ENCODE data around the gene KBTBD7.

The KBTBD7 gene, protein sequence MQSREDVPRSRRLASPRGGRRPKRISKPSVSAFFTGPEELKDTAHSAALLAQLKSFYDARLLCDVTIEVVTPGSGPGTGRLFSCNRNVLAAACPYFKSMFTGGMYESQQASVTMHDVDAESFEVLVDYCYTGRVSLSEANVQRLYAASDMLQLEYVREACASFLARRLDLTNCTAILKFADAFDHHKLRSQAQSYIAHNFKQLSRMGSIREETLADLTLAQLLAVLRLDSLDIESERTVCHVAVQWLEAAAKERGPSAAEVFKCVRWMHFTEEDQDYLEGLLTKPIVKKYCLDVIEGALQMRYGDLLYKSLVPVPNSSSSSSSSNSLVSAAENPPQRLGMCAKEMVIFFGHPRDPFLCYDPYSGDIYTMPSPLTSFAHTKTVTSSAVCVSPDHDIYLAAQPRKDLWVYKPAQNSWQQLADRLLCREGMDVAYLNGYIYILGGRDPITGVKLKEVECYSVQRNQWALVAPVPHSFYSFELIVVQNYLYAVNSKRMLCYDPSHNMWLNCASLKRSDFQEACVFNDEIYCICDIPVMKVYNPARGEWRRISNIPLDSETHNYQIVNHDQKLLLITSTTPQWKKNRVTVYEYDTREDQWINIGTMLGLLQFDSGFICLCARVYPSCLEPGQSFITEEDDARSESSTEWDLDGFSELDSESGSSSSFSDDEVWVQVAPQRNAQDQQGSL

DNA sequence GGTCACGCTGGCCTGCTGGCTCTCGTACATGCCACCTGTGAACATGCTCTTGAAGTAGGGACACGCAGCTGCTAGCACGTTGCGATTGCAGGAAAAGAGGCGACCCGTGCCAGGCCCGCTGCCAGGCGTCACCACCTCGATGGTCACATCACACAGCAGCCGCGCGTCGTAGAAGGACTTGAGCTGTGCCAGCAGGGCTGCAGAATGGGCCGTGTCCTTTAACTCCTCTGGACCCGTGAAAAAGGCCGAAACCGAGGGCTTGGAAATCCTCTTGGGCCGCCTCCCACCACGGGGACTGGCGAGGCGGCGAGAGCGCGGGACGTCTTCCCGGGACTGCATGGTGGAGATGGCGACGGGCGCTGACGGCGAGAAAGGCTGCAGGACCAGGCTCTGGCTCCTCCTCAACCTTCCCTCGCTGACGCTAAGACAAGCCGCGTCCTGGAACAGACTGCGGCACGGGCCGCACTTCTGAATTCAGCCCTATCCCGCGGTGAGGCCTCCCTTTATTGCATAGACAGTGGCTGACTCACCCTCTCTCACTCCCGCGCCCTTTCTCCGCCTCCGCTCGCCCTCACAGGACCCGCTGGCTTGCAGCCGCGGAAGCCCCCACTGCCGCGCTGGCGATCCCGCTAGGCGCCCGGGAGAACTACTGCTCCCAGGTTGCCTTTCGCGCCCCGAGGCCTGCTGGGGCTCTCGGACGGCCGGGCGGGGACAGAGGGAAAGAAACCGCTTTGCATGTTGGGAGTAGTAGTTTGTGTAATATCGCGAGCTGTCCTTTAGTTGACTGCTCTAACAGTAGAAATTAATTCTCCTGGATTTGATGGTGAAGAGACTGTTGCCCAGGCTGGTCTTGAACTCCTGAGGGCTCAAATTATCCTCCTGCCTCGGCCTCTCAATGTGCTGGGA lies at the start of gene KBTBD7:
Gene KBTBD7 (minus strand): TSS at position 651 of the 906 bp plus-strand sequence. CDS start 312 bp downstream, at position 339.
- ATAC-seq: peak; percentile 97

DNA sequence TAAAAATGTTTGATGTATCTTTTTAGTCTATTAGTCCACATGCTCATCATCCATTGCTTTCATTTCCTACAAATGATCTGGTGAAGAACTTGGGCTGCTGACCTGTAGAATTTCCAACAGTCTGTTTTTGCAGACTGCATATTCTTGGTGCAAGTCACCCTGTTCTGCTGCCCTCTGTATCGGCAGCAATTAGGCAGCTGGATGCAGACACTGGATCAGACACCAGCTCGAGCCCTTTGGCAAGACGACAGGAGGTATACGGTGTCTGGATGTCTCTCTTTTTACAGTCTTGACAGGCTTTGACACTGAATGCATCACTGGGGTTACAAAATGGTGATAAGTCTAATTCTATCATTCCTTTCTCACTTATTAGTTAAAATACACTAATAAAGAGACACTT lies 47.3 kb upstream of the KBTBD7 start:
- no peak for ATAC-seq

DNA sequence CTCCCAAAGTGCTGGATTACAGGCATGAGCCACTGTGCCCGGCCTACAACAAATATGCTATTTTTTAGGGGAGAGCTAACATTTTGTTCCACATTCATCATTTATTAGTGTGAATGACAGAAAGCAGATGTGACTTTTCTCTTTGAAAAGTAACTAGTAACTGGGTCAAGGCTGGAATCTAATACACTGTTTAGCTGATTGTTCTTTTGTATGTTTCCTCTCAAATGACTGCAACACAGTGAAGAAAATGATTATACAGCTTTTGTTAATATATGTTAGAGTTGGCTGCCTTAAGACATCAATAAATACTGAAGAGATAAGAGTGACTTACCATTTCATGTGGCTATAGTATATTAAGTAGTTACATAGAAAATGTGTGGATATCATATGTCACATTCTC lies 42.0 kb upstream of the KBTBD7 start:
- no peak for ATAC-seq

DNA sequence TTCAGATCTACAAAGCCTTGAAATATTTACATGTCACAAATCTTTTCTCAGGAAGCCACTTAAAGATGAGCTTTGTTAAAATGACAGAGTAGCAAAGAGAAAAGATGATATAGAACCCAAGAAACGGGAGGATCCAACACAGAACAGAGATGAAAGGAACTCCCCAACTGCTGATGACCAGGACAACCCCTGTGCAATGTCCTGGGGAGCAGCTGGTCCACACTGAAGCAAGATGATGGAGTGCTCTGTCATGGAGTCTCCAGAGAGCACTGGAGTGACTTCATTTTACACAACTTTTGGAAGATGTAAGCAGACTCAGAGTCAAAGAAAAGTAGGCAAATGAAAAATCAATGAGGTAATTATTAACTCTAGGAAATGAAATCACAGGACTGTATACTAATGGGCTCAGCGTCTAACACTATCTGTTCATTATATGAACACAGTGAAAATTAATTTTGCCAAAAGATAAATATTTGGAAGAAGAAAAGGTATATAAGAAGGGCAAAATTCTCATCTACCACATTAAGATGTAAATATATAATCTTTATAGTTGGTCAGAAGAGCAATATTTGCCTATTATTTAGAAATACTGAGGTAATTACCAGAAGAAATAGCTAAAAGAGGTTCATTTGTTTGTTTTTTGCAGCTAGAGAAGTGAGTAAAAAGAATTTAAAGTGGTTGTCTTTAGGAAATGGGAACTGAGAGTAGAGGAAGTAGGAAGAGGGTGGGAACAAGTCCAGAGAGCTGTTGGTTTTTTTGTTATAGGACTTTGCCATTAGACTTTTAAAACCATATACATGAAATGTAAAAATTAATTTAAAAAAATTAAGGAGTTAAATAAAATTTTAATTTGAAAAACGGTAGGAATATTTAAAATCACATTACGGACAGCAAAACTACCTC lies 38.5 kb upstream of the KBTBD7 start:
- no peak for ATAC-seq

DNA sequence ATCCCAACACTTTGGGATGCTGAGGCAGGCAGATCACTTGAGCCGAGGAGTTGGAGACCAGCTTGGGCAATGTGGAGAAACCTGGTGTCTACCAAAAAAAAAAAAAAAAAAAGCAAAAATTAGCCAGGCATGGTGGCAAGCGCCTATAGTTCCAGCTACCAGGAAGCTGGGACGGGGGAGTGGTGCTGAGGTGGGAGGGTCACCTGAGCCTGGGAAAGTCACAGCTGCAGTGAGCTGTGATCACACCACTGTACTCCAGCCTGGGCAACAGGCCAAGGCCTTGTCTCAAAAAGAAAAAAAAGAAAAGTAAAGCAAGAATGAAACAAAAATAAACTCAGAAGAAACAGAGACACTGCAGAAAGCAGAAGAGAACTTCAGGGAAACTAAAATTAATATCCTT lies 37.4 kb upstream of the KBTBD7 start:
- ATAC-seq: no peak

DNA sequence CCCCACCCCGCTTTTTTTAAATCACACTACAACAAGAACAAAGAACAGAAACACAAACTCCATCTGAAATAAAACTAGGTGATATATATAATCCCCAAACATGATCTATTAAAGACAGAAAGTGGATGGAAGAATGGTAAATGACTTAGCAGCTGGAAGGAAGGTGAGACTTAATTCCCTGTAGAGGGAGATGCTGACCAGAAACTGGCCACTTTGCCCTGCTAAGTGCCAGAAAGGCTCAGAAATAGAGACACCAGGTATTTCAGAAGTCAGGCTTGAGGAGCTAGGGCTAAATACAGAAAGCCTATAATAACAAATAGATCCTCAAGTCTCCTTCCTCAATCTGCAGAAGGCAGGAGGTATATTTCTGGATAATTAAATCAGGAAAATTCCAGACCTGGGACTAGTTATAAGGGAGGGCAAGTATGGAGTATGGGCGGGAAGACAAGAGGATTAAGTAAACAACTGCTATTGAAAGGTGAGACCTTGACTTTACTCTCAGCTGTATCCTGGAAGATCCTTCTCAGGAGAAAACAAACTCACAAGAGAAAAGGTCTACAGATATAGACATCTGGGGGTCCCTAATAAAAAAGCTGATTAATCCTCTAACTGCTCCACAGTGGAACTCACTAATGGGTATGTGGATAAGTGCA lies 36.8 kb upstream of the KBTBD7 start:
- ATAC-seq: no peak

DNA sequence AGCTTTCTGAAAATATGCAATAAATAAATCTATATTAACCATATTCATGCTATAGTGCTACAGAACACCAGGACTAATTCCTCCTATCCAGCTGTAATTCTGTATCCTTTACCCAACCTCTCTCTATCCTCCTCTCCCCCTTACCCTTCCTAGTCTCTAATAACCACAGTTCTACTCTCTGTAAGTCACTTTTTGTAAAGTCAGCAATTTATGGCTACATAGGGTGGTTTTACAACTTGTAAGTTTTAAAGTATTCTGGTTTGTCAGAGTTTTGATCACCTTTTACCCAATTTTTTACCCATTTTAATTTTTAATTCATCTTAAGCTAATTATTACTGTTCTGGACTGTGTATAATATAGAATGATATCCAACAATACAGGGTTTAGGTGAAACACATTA lies 35.0 kb upstream of the KBTBD7 start:
- ATAC-seq: no peak

DNA sequence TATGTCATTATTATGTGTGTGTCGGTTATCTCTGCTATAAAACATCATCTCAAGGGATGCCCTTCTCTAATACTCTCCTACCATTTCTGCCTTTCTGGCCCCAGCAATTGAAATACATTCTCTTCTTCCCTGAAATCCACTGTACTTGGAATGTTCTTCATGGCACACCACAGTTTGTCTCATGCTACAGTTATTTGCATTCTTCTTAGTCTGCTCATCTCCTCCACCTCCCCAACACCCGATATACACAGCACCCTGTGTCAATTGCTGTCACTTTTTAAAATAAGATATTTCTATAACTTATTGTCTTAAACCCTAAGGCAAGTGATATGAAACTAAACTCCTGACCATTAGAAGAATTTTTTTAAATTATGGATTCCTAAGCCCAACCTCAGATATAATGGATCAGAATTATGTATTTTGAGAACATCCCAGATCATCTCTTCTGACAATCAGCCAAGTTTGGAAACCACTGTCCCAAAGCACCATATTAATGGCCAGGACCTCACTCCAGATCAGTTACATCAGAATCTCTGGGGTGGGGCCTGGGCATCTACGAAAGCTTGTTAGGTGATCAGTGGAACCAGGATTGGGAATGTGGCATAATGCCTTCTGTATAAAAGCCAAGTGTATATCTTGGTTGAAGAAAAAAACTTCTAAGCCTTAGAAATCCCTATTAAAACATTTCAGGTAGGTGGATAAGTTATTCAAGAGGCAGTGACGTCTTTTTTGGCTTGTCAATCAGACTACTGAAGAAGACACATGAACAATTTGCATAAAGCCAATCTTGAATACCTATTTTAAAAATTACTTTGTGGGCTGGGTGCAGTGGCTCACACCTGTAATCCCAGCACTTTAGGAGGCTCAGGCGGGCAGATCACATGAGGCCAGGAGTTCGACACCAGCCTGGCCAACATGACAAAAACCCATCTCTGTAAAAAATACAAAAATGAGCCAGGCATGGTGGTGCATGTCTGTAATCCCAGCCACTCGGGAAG lies 30.0 kb upstream of the KBTBD7 start:
- no peak for ATAC-seq

DNA sequence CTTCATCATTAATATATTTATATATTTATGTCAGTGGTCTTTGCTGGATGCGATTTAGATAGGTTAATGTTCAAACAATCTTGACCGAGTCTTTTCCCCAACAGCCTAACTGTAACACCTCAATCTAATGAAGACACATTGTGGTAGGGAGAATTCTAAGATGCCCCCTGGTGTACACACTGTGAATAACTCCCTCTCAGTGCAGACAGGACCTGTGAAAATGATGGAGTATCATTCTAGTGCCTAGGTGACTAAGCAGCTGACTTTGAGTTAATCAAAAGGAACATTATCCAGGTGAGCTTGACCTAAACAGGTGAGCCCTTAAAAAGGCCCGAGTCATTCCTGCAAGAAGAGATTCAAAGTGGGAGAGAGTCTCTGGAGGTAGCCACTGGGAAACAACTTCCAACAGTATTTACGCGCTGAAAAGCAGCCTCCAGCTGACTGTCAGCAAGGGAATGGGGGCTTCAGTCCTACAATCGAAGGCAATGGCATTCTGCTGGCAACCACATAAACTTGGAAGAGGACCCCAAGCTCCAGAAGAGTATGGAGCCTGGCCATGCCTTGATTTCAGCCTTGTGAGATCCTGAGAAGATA lies 28.0 kb upstream of the KBTBD7 start:
- ATAC-seq: peak; percentile 79 to 88

DNA sequence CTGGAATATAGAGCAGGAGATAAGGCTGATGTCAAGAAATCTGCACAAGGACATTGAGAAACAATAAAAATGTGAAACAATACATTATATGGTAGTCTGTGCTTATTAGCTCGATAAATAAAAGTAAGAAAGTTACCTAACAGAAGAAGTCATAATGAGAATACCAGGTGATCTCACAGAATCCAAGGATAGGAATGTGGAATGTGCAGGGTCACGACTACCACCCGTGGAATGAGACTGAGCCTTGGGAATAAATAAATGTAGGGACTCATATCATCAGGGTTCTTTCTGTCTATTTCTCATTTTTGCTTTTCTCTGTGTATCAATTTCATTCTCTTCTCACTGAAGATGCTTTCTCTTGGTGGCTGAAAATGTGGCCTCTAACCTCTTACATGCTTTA lies 26.0 kb upstream of the KBTBD7 start:
- no peak for ATAC-seq

DNA sequence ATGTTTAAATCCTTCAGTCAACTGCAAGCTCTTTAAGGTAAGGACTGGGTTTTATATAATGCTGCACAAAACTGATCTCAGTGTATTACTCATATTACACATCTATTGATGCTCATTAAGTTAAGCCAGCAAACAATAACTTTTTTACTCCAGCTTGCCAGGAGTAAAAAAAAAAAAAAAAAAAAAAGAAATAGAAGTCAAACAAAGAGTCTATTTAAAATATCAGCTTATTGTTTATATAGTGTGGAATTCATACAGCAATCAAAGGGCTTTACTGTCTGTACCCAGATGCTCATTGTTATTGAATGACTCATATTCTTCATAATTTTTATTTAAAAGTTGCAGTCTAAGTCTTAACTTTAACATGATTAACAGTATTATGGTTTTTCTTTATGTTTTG lies 21.8 kb upstream of the KBTBD7 start:
- no peak for ATAC-seq

DNA sequence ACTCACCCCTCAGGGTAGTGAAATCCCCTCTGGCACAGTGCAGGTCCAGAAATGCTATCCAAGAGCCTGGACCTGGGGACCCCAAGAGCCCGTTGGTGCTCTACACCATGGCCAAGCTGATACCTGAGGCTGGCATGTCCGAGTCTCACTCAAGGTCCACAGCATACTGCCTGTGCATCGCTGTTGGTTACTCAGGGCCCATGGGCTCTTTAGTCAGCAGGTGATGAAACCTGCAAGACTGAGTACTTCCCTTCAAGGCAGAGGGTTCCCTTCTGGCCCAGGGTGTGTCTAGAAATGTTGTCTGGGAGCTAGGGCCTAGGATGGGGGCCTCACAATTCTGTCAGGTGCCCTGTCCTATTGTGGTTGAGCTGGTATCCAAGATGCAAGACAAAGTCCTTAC lies 19.6 kb upstream of the KBTBD7 start:
- no peak for ATAC-seq

DNA sequence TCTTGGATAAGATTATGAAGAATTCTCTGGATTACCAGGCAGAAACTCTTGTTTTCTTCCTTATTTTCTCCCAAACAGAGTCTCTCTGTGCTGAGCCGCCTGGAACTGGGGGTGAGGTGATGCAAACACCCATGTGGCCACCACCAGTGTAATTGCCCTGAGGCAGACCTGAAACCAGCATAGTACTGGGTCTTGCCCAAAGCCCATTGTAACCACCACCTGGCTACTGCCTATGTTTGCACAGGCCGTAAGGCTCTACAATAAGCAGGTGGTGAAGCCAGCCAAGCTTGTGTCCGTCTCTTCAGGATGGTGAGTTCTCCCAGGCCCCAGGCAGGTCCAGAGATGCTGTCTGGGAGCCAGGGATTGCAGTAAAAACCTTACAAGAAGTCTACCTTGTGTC lies 18.9 kb upstream of the KBTBD7 start:
- ATAC-seq: no peak

DNA sequence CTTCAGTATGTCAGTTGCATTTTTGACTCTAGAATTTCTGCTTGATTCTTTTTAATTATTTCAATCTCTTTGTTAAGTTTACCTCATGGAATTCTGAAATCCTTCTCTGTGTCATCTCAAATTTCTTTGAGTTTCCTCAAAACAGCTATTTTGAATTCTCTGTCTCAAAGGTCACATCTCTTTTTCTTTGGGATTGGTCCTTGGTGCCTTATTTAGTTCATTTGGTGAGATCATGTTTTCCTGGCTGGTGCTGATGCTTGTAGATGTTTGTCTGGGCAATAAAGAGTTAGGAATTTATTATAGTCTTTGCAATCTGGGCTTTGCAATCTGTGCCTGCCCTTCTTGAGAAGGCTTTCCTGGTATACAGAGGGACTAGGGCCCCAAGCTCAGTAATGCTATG lies 18.5 kb upstream of the KBTBD7 start:
- ATAC-seq: no peak

DNA sequence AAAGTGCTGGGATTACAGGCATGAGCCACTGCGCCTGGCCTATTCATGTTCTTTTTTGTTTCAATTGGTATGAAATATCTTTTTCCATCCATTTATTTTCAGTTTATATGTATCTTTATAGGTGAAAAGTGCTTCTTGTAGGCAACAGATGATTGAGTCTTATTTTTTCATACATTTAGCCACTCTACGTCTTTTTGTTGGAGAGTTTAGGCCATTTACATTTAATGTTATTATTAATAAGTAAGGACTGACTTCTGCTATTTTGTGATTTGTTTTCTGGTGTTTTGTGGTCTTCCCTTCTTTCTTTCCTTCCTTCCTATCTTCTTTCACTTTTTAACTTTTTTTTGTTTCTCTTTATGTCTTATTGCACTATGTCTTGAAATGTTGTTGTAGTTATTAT lies 16.7 kb upstream of the KBTBD7 start:
- ATAC-seq: no peak

DNA sequence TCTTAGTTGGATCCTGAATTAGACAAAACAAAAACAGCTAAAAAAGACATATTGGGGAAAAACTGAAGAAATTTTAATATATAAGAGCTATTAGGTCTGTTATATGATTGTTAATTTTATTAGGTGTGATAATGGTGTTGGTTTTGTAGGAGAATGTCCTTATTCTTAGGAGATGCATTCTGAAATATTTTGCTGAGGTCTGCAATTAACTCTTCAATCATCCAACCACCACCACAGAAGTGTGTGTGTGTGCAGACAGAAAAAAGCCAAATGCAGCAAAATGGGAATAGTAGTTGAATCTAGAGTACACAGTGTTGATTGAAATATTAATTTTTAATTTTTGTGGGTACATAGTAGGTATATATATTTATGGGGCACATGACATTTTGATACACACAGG lies 12.1 kb upstream of the KBTBD7 start:
- ATAC-seq: no peak

DNA sequence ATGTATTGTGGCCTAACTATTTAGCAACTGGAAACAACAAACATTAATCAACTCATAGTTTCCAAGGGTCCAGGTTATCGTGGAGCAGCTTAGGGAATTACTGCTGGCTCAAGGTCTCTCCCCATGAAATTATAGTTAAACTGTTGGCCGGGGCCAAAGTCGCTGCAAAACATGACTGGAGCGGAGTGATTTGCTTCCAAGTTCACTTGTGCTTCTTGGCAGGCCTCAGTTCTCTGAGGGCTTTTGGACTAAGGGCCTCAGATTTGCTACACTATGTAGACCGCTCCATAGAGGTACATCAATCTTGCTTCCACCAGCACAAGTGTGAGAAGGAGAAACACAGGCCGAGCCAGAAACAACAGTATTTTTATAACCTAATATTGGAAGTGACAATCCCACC lies 9.4 kb upstream of the KBTBD7 start:
- no peak for ATAC-seq

DNA sequence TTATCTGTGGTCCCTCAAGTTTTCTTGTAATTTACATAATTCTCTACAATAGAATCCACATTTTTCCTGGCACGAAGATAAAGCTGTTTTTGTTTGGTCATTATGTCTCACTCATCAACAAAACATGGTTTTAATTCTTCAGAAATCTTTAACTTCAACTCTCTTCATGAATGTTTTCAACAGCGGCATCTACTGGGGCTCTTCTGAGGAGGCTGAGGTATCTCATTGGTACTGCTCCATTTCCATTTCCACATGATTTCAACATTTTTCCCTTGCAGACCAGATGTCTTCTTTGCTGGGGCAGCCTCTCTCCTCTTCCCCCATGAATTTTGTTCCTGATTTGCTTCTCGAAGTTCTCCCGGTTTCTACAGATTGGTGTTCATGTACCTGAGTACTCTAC lies 5.8 kb upstream of the KBTBD7 start:
- no peak for ATAC-seq

DNA sequence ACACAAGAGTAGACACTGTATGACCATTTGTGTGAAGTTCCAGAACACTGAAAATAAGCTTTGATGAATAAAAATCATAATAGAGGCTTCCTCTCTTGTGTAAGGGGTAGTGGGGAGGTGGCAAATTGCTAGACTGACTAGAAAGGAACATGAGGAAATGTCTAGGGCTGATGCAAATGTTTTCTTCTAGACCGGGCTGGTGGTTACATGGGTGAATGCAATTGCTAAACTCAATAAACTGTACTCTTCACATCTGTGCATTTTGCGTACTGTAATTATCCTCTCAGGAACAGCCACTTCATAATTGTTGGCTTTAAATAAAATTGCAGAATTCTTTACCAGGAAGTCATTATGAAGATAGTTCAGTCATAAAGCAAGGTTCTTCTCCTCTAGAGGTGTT lies 5.2 kb upstream of the KBTBD7 start:
- ATAC-seq: peak; percentile 44 to 46

DNA sequence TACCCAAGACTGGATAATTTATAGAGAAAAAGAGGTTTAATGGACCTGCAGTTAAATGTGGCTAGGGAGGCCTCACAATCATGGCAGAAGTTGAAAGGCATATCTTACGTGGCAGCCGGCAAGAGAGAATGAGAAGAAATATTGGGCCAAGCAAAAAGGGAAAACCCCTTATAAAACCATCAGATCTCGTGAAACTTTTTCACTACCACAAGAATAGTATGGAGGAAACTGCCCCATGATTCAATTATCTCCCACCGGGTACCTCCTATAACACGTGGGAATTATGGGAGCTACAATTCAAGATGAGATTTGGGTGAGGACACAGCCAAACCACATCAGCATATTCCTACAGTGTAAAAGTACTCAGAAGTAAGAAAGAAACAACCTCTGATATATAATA lies 4.7 kb upstream of the KBTBD7 start:
- no peak for ATAC-seq

Data from activated CD4-positive, CD25-positive, alpha-beta regulatory T cell treated with anti-CD3 and anti-CD28 coated beads, Interleukin-2, amount 50 U/mL, for 24 hours (primary cell).